Fibroblast of skin of right biceps (primary cell): ENCODE results near the gene NME3.

Experiments
- DNase-seq: peaks from one replicate; pipeline ENCODE4 v3.0.0-alpha.2; 2013

Gene NME3

GRCh38 chr16:1793578-1794220 lies 22.4 kb upstream of the NME3 start, which contains the start of gene IGFALS:
Gene IGFALS (minus strand): TSS chr16:1793705. CDS start chr16:1793652, 53 bp downstream.
- DNase-seq = no peak

GRCh38 chr16:1792836-1793577 lies 21.7 kb upstream of the NME3 start:
- DNase-seq = no peak

GRCh38 chr16:1791943-1792812 lies 20.8 kb upstream of the NME3 start:
- DNase-seq = no peak

- DNase-seq = no peak
Observed at GRCh38 chr16:1791256-1791942, 20.1 kb upstream of the NME3 start.

- DNase-seq = no peak
Observed at GRCh38 chr16:1790611-1791255, 19.4 kb upstream of the NME3 start.

GRCh38 chr16:1790261-1790610 lies 18.9 kb upstream of the NME3 start:
- DNase-seq = no peak

GRCh38 chr16:1789643-1790045 lies 18.3 kb upstream of the NME3 start:
- no peak for DNase-seq

GRCh38 chr16:1788708-1789100 lies 17.4 kb upstream of the NME3 start:
- no peak for DNase-seq

- DNase-seq = no peak
Observed at GRCh38 chr16:1788095-1788707, 16.9 kb upstream of the NME3 start.

- no peak for DNase-seq
Observed at GRCh38 chr16:1787322-1788094, 16.2 kb upstream of the NME3 start.

GRCh38 chr16:1787056-1787321 lies 15.6 kb upstream of the NME3 start:
- no peak for DNase-seq

GRCh38 chr16:1786242-1787055 lies 15.1 kb upstream of the NME3 start:
- no peak for DNase-seq

- no peak for DNase-seq
Observed at GRCh38 chr16:1785846-1786170, 14.5 kb upstream of the NME3 start.

GRCh38 chr16:1784977-1785845 lies 13.9 kb upstream of the NME3 start:
- DNase-seq = no peak

- peak; percentile 100 for DNase-seq
Observed at GRCh38 chr16:1782408-1783264, 11.3 kb upstream of the NME3 start, which contains the start of the genes NUBP2 and SPSB3. Gene NUBP2 (plus strand): TSS chr16:1782960. CDS start chr16:1783021, 61 bp downstream. Gene SPSB3 (minus strand): TSS chr16:1782571. CDS start chr16:1781483, 1,088 bp downstream.

GRCh38 chr16:1781758-1782407 lies 10.5 kb upstream of the NME3 start:
- DNase-seq = no peak

GRCh38 chr16:1781254-1781653 lies 9.9 kb upstream of the NME3 start:
- DNase-seq = no peak

- no peak for DNase-seq
Observed at GRCh38 chr16:1780677-1781072, 9.3 kb upstream of the NME3 start.
